NCI-H2107 (cell line): ENCODE measurements around the gene TMPRSS12.
"Not testable (repeated sequence)": the region's sequence is repeated elsewhere in the genome, so short reads cannot be mapped to it uniquely, and the experiment has no call there.

ENCODE experiments used
- DNase-seq: peaks from one replicate; lab custom pipeline; 2025; lab: John Stamatoyannopoulos, UW

The TMPRSS12 gene

GRCh38 chr12:50859621-50860310 is 17.0 kb downstream of the TMPRSS12 start:
- no peak for DNase-seq

- DNase-seq = no peak
Observed at GRCh38 chr12:50862316-50862715, 19.6 kb downstream of the TMPRSS12 start.

GRCh38 chr12:50865266-50865665 is 22.5 kb downstream of the TMPRSS12 start:
- no peak for DNase-seq

GRCh38 chr12:50868881-50869280 is 26.2 kb downstream of the TMPRSS12 start:
- not testable (repeated sequence) for DNase-seq

- DNase-seq = no peak
Observed at GRCh38 chr12:50882563-50882962, 39.8 kb downstream of the TMPRSS12 start.

GRCh38 chr12:50887191-50887590 is 44.5 kb downstream of the TMPRSS12 start:
- DNase-seq = no peak

GRCh38 chr12:50888666-50889065 is 45.9 kb downstream of the TMPRSS12 start:
- no peak for DNase-seq

- no peak for DNase-seq
Observed at GRCh38 chr12:50894241-50894640, 51.5 kb downstream of the TMPRSS12 start.

GRCh38 chr12:50901685-50902113 is 59.0 kb downstream of the TMPRSS12 start:
- DNase-seq = no peak

- not testable (repeated sequence) for DNase-seq
Observed at GRCh38 chr12:50908479-50908878, 65.8 kb downstream of the TMPRSS12 start.

GRCh38 chr12:50912361-50912760 is 69.6 kb downstream of the TMPRSS12 start:
- not testable (repeated sequence) for DNase-seq

GRCh38 chr12:50913224-50913623 is 70.5 kb downstream of the TMPRSS12 start:
- no peak for DNase-seq

- no peak for DNase-seq
Observed at GRCh38 chr12:50914872-50915484, 72.3 kb downstream of the TMPRSS12 start.

- DNase-seq = no peak
Observed at GRCh38 chr12:50916292-50916691, 73.6 kb downstream of the TMPRSS12 start.

- DNase-seq = no peak
Observed at GRCh38 chr12:50918584-50919316, 76.0 kb downstream of the TMPRSS12 start.

- no peak for DNase-seq
Observed at GRCh38 chr12:50922820-50923219, 80.1 kb downstream of the TMPRSS12 start.

GRCh38 chr12:50923361-50924130 is 80.8 kb downstream of the TMPRSS12 start:
- no peak for DNase-seq

GRCh38 chr12:50924131-50924438 is 81.4 kb downstream of the TMPRSS12 start:
- no peak for DNase-seq

GRCh38 chr12:50924439-50925341 is 82.0 kb downstream of the TMPRSS12 start:
- peak; percentile 85 for DNase-seq

GRCh38 chr12:50925342-50925651 is 82.6 kb downstream of the TMPRSS12 start:
- no peak for DNase-seq

- DNase-seq = no peak
Observed at GRCh38 chr12:50925920-50926319, 83.2 kb downstream of the TMPRSS12 start.

GRCh38 chr12:50926415-50926814 is 83.7 kb downstream of the TMPRSS12 start:
- no peak for DNase-seq
